HepG2 (cell line): ENCODE measurements around the gene TIGD6. TPM values are rescaled to one million over a fixed set of nuclear protein-coding genes. Genes with fewer than 3 reads are reported as not detected.

ENCODE experiments used
- CAMTA2 ChIP-seq: sonication (generic); formaldehyde crosslinking; IDR thresholded peaks from 2 replicates; pipeline ENCODE4 v1.4.0; 2020; ENCODE audit warnings: mild to moderate bottlenecking, missing genetic modification reagents, borderline replicate concordance
- CCAR2 ChIP-seq: fragments of 200-400 bp; formaldehyde crosslinking; optimal IDR thresholded peaks from 2 replicates; pipeline ENCODE3; 2018; ENCODE audit warnings: low read depth, mild to moderate bottlenecking, low read length, moderate library complexity
- CTCF ChIP-seq: sonication (generic); formaldehyde crosslinking; IDR thresholded peaks from 2 replicates; pipeline ENCODE4 v1.5.0; 2020; ENCODE audit warnings: mild to moderate bottlenecking, missing genetic modification reagents, moderate library complexity
- ELF3 ChIP-seq: IDR thresholded peaks from 2 replicates; pipeline ENCODE4 v1.6.1; 2016; ENCODE audit warnings: missing genetic modification reagents, missing compliant biosample characterization
- ETS1 ChIP-seq: sonication (generic); formaldehyde crosslinking; IDR thresholded peaks from 2 replicates; pipeline ENCODE4 v1.4.0; 2020; ENCODE audit warnings: missing genetic modification reagents
- HINFP ChIP-seq: sonication (generic); formaldehyde crosslinking; IDR thresholded peaks from 2 replicates; pipeline ENCODE4 v1.4.0; 2020; ENCODE audit warnings: low read depth, mild to moderate bottlenecking, missing genetic modification reagents
- HNRNPH1 ChIP-seq: fragments of 200-400 bp; formaldehyde crosslinking; optimal IDR thresholded peaks from 2 replicates; pipeline ENCODE3; 2017; ENCODE audit warnings: mild to moderate bottlenecking, low read depth, low read length
- PHF21A ChIP-seq: sonication (generic); formaldehyde crosslinking; IDR thresholded peaks from 2 replicates; pipeline ENCODE4 v1.5.0; 2020; ENCODE audit warnings: mild to moderate bottlenecking, missing genetic modification reagents
- SP140L ChIP-seq: sonication (generic); formaldehyde crosslinking; IDR thresholded peaks from 2 replicates; pipeline ENCODE4 v1.4.0; 2020; ENCODE audit warnings: missing genetic modification reagents, borderline replicate concordance
- ZBTB40 ChIP-seq, 2 experiments: fragments of 450-650 bp in 1 of 2; sonication (generic) in 1 of 2; formaldehyde crosslinking in 1 of 2; IDR thresholded peaks; 2 replicates each; pipeline versions ENCODE4 v1.6.1 to v1.8.0; 2016 to 2022; ENCODE audit warnings: antibody characterized with exemption in 1 of 2, mild to moderate bottlenecking in 1 of 2, missing genetic modification reagents in 1 of 2
- ZFAT ChIP-seq: sonication (generic); formaldehyde crosslinking; conservative IDR thresholded peaks from 2 replicates; pipeline ENCODE4 v1.8.1; 2023; ENCODE audit warnings: missing genetic modification reagents, inconsistent platforms
- ZFP36 ChIP-seq: fragments of 150-350 bp; IDR thresholded peaks from 2 replicates; pipeline ENCODE4 v1.6.1; 2018; ENCODE audit warnings: borderline replicate concordance, low read length, low read depth; ENCODE audit not compliant: partially characterized antibody
- ZNF468 ChIP-seq: sonication (generic); formaldehyde crosslinking; IDR thresholded peaks from 2 replicates; pipeline ENCODE4 v1.8.0; 2022; ENCODE audit warnings: mild to moderate bottlenecking, moderate library complexity, missing genetic modification reagents
- ZNF547 ChIP-seq: sonication (generic); formaldehyde crosslinking; IDR thresholded peaks from 2 replicates; pipeline ENCODE4 v1.5.1; 2020; ENCODE audit warnings: mild to moderate bottlenecking, missing genetic modification reagents
- ZNF83 ChIP-seq: sonication (generic); formaldehyde crosslinking; IDR thresholded peaks from 2 replicates; pipeline ENCODE4 v1.4.0; 2020; ENCODE audit warnings: missing genetic modification reagents, mild to moderate bottlenecking, borderline replicate concordance
- polyA plus RNA-seq, 8 experiments: library from polyadenylated mRNA; depleted of rRNA in 3 of 8; stranded (reverse) in 7 of 8; unstranded in 1 of 8; fragments of >200 nt; fragmentation: Illumina TruSeq in 4 of 8; extraction: Trizol in 4 of 8; gene quantifications; 2 replicates each; pipeline versions ENCODE4 v1.2.1 to v1.2.3, GENCODE V29; 2011 to 2016; ENCODE audit warnings: low read depth in 4 of 8, missing spikeins in 1 of 8, mixed read lengths in 1 of 8; ENCODE audit not compliant: insufficient read depth in 1 of 8
- total RNA-seq, 5 experiments: library from RNA; depleted of rRNA; stranded (reverse); fragments of >200 nt; fragmentation: Illumina TruSeq; extraction: Trizol; gene quantifications; 2 replicates each; pipeline ENCODE4 v1.2.3, GENCODE V29; 2016; ENCODE audit warnings: low read depth in 1 of 5

Gene TIGD6
- total and polyA plus RNA-seq, 2 of the 13 experiments (the other 11 are each of a cell fraction or from before 2014, with no cell fraction given), result 2.1 to 2.9 TPM

- peak; percentile 88 for TF ChIP-seq ZBTB40 (IDR thresholded peaks at IDR 0.05)
- no peak; the same call in 1 of the 2 replicates for TF ChIP-seq ZBTB40 (CRISPR knock-in tag; IDR thresholded peaks at IDR 0.05)
- no peak for TF ChIP-seq SP140L (CRISPR knock-in tag)
- TF ChIP-seq ETS1 (CRISPR knock-in tag), result peak; percentile 72; the same call in 1 of the 2 replicates
- peak; percentile 53; the same call in 1 of the 2 replicates for TF ChIP-seq ZNF468 (CRISPR knock-in tag)
- TF ChIP-seq CCAR2, result no peak
- no peak for TF ChIP-seq CAMTA2 (CRISPR knock-in tag)
- no peak for TF ChIP-seq ZFAT (CRISPR knock-in tag)
- no peak; the same call in 1 of the 2 replicates for TF ChIP-seq ZNF547
- no peak for TF ChIP-seq HNRNPH1
- peak; percentile 95 for TF ChIP-seq HINFP (CRISPR knock-in tag)
- TF ChIP-seq ELF3 (CRISPR knock-in tag), result peak; percentile 95
- TF ChIP-seq CTCF (CRISPR knock-in tag), result peak; percentile 43
- TF ChIP-seq PHF21A, result peak; percentile 89
- no peak for TF ChIP-seq ZNF83 (CRISPR knock-in tag)
- no peak for TF ChIP-seq ZFP36
These were observed at the start of gene TIGD6, which contains the start of gene HMGXB3 (continued) for GRCh38 chr5:150000256-150000989.
